ENCODE results near the gene IRS2.

DNA sequence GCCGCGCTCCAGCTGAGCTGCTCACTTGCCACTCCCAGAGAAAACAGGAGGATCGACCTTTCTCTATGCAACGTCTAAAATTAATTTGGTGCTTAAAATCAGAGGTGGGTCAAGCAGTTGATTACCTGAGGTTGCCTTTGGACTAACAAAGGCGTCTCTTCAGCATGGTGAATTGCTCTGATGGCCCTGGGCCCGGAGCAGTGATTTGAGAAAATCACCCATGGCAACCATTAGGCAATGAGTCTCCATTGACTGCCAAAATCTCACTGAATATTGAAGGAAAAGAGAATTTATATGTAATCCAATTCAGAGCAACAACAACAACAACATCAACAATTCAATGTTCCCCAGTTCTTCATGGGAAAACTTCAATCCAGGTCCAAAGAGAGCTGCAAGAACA is 61.8 kb downstream of the IRS2 start:
- TF ChIP-seq, protein P1, sequence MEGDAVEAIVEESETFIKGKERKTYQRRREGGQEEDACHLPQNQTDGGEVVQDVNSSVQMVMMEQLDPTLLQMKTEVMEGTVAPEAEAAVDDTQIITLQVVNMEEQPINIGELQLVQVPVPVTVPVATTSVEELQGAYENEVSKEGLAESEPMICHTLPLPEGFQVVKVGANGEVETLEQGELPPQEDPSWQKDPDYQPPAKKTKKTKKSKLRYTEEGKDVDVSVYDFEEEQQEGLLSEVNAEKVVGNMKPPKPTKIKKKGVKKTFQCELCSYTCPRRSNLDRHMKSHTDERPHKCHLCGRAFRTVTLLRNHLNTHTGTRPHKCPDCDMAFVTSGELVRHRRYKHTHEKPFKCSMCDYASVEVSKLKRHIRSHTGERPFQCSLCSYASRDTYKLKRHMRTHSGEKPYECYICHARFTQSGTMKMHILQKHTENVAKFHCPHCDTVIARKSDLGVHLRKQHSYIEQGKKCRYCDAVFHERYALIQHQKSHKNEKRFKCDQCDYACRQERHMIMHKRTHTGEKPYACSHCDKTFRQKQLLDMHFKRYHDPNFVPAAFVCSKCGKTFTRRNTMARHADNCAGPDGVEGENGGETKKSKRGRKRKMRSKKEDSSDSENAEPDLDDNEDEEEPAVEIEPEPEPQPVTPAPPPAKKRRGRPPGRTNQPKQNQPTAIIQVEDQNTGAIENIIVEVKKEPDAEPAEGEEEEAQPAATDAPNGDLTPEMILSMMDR (IDR thresholded peaks at IDR 0.05), result no peak
- TF ChIP-seq POLR2A (IDR thresholded peaks at IDR 0.05), result no peak
